Measurements from ENCODE around the gene P2RX2.

DNA sequence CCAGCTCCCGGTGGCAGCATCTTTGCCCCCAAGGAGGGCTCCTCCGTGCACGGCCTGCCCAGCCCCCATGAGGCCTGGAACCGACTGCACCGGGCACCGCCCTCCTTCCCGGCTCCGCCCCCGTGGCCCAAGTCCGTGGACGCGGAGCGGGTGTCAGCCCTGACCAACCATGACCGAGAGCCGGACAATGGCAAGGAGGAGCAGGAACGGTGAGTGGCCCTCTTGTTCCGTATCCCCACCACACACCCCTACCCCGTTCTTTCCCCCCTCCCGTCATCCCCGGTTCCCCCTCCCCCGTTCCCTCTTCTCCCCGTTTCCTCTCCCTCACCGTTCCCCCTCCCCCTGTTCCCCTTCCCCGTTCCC is 36.5 kb upstream of the P2RX2 start:
- TF ChIP-seq, protein P1, sequence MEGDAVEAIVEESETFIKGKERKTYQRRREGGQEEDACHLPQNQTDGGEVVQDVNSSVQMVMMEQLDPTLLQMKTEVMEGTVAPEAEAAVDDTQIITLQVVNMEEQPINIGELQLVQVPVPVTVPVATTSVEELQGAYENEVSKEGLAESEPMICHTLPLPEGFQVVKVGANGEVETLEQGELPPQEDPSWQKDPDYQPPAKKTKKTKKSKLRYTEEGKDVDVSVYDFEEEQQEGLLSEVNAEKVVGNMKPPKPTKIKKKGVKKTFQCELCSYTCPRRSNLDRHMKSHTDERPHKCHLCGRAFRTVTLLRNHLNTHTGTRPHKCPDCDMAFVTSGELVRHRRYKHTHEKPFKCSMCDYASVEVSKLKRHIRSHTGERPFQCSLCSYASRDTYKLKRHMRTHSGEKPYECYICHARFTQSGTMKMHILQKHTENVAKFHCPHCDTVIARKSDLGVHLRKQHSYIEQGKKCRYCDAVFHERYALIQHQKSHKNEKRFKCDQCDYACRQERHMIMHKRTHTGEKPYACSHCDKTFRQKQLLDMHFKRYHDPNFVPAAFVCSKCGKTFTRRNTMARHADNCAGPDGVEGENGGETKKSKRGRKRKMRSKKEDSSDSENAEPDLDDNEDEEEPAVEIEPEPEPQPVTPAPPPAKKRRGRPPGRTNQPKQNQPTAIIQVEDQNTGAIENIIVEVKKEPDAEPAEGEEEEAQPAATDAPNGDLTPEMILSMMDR (conservative IDR thresholded peaks at IDR 0.05 in 1 of 2, IDR thresholded peaks at IDR 0.05 in 1 of 2; ENCODE audit: low read depth in 1 of 2, low read length in 2 of 2): no peak
- TF ChIP-seq EZH2 (IDR thresholded peaks at IDR 0.05; ENCODE audit: low read length, missing control alignments): no peak

Measured in fibroblast of lung (primary cell).